Measurements from ENCODE around the gene FBXW5.

FBXW5 gene

GRCh38 chr9:136972743-136973142 lies 28.2 kb upstream of the FBXW5 start:
- Histone ChIP-seq H3K4me1 (ENCODE audit: insufficient read depth, low read length, poor library complexity, severe bottlenecking) (peaks cover 5% of the 10 kb centered on the region), H3K4me2 (ENCODE audit: low read depth, low read length, poor library complexity, severe bottlenecking) (no peak overlapping the region), H3K27me3 (ENCODE audit: insufficient read depth, low read length, poor library complexity, severe bottlenecking) (no peaks in the 10 kb centered on the region), H3K36me3 (ENCODE audit: insufficient read depth, low read length) (no peaks in the 10 kb centered on the region), H3K9ac (ENCODE audit: low read depth, low read length, poor library complexity, severe bottlenecking) (no peak overlapping the region), H3F3A (ENCODE audit: low read depth) (no peaks in the 10 kb centered on the region), H2AFZ (ENCODE audit: low read length) (no peak overlapping the region), H3K4me3 (ENCODE audit: low read length, poor library complexity, severe bottlenecking) (no peak overlapping the region), H3K9me3 (ENCODE audit: insufficient read depth, low read depth, low read length) (no peaks in the 10 kb centered on the region), H4K20me1 (ENCODE audit: insufficient read depth, low read length, poor library complexity, severe bottlenecking) (no peaks in the 10 kb centered on the region), H3K79me2 (ENCODE audit: insufficient read depth, low read length) (no peaks in the 10 kb centered on the region), H3K9me2 (replicated peaks; ENCODE audit: low read depth, low read length) (no peaks in the 10 kb centered on the region)
- TF ChIP-seq CTCF (conservative IDR thresholded peaks at IDR 0.05; ENCODE audit: low read length) (no peak), EZH2phosphoT487 (IDR thresholded peaks at IDR 0.05; ENCODE audit: borderline replicate concordance) (no peak)

- TF ChIP-seq EZH2phosphoT487 (IDR thresholded peaks at IDR 0.05; ENCODE audit: borderline replicate concordance) (no peak), CTCF (conservative IDR thresholded peaks at IDR 0.05; ENCODE audit: low read length) (no peak)
- H3K27me3 ChIP-seq (ENCODE audit: insufficient read depth, low read length, poor library complexity, severe bottlenecking), result no peaks in the 10 kb centered on the region
- H3K9me3 ChIP-seq (ENCODE audit: insufficient read depth, low read depth, low read length), result no peaks in the 10 kb centered on the region
- no peaks in the 10 kb centered on the region for H3K36me3 ChIP-seq (ENCODE audit: insufficient read depth, low read length)
- no peak overlapping the region for H3K4me2 ChIP-seq (ENCODE audit: low read depth, low read length, poor library complexity, severe bottlenecking)
- no peak overlapping the region for H2AFZ ChIP-seq (ENCODE audit: low read length)
- no peaks in the 10 kb centered on the region for H3K79me2 ChIP-seq (ENCODE audit: insufficient read depth, low read length)
- peaks cover 5% of the 10 kb centered on the region for H3K4me1 ChIP-seq (ENCODE audit: insufficient read depth, low read length, poor library complexity, severe bottlenecking)
- no peaks in the 10 kb centered on the region for H3K9me2 ChIP-seq (replicated peaks; ENCODE audit: low read depth, low read length)
- H3K9ac ChIP-seq (ENCODE audit: low read depth, low read length, poor library complexity, severe bottlenecking), result no peak overlapping the region
- H3F3A ChIP-seq (ENCODE audit: low read depth), result no peaks in the 10 kb centered on the region
- H3K4me3 ChIP-seq (ENCODE audit: low read length, poor library complexity, severe bottlenecking), result no peak overlapping the region
- no peaks in the 10 kb centered on the region for H4K20me1 ChIP-seq (ENCODE audit: insufficient read depth, low read length, poor library complexity, severe bottlenecking)
Measured at GRCh38 chr9:136972335-136972734, 27.8 kb upstream of the FBXW5 start.

GRCh38 chr9:136971746-136972145 lies 27.2 kb upstream of the FBXW5 start:
- H4K20me1 ChIP-seq (ENCODE audit: insufficient read depth, low read length, poor library complexity, severe bottlenecking), result no peaks in the 10 kb centered on the region
- no peak overlapping the region for H3K4me2 ChIP-seq (ENCODE audit: low read depth, low read length, poor library complexity, severe bottlenecking)
- no peak overlapping the region for H3K9ac ChIP-seq (ENCODE audit: low read depth, low read length, poor library complexity, severe bottlenecking)
- no peaks in the 10 kb centered on the region for H3K79me2 ChIP-seq (ENCODE audit: insufficient read depth, low read length)
- no peaks in the 10 kb centered on the region for H3K27me3 ChIP-seq (ENCODE audit: insufficient read depth, low read length, poor library complexity, severe bottlenecking)
- H3F3A ChIP-seq (ENCODE audit: low read depth), result no peaks in the 10 kb centered on the region
- H3K9me2 ChIP-seq (replicated peaks; ENCODE audit: low read depth, low read length), result no peaks in the 10 kb centered on the region
- no peaks in the 10 kb centered on the region for H3K36me3 ChIP-seq (ENCODE audit: insufficient read depth, low read length)
- no peak overlapping the region for H3K4me3 ChIP-seq (ENCODE audit: low read length, poor library complexity, severe bottlenecking)
- peaks cover 5% of the 10 kb centered on the region for H3K4me1 ChIP-seq (ENCODE audit: insufficient read depth, low read length, poor library complexity, severe bottlenecking)
- no peak overlapping the region for H2AFZ ChIP-seq (ENCODE audit: low read length)
- TF ChIP-seq CTCF (conservative IDR thresholded peaks at IDR 0.05; ENCODE audit: low read length) (no peak), EZH2phosphoT487 (IDR thresholded peaks at IDR 0.05; ENCODE audit: borderline replicate concordance) (no peak)
- no peaks in the 10 kb centered on the region for H3K9me3 ChIP-seq (ENCODE audit: insufficient read depth, low read depth, low read length)
